GM23338 (cell line): ENCODE data around the gene DSCAML1. TPM values are rescaled to one million over a fixed set of nuclear protein-coding genes. Genes with fewer than 3 reads are reported as not detected.

Source experiments
- ATAC-seq: fragments of 200-7000 bp; cut with Tn5 transposase; 3 replicates; pipeline ENCODE4 v1.9.1; 2020
- DNase-seq: peaks from one replicate; pipeline ENCODE4 v3.0.0-alpha.2; 2015; ENCODE audit warnings: low spot score
- H2AFZ ChIP-seq: fragments of 200-600 bp; sonication (generic); 2 replicates; pipeline ENCODE4 v1.8.0; 2016; ENCODE audit warnings: antibody characterized with exemption, mild to moderate bottlenecking, moderate library complexity
- H3F3A ChIP-seq: fragments of 200-600 bp; sonication (generic); replicated peaks from 2 replicates; pipeline ENCODE4 v1.8.0; 2017; ENCODE audit warnings: antibody characterized with exemption, mixed run types, low read depth
- H3K27ac ChIP-seq: fragments of 200-600 bp; sonication (generic); 2 replicates; pipeline ENCODE4 v1.6.1; 2016; ENCODE audit warnings: low read depth
- H3K27me3 ChIP-seq: fragments of 200-600 bp; sonication (generic); 2 replicates; pipeline ENCODE4 v1.8.0; 2016; ENCODE audit warnings: mild to moderate bottlenecking, mixed run types, moderate library complexity; ENCODE audit not compliant: insufficient read depth
- H3K36me3 ChIP-seq: fragments of 200-600 bp; sonication (generic); 2 replicates; pipeline ENCODE4 v1.8.0; 2016; ENCODE audit warnings: mild to moderate bottlenecking; ENCODE audit not compliant: insufficient read depth
- H3K4me1 ChIP-seq: fragments of 200-600 bp; sonication (generic); 2 replicates; pipeline ENCODE4 v1.8.0; 2016; ENCODE audit warnings: mild to moderate bottlenecking, moderate library complexity; ENCODE audit not compliant: insufficient read depth
- H3K4me2 ChIP-seq: fragments of 200-600 bp; sonication (generic); 2 replicates; pipeline ENCODE4 v1.7.1; 2017; ENCODE audit warnings: mixed run types
- H3K4me3 ChIP-seq: fragments of 200-600 bp; sonication (generic); 2 replicates; pipeline ENCODE4 v1.6.1; 2016; ENCODE audit warnings: mixed run types
- H3K79me2 ChIP-seq: fragments of 200-600 bp; sonication (generic); replicated peaks from 2 replicates; pipeline ENCODE4 v1.8.0; 2017; ENCODE audit warnings: mild to moderate bottlenecking; ENCODE audit not compliant: insufficient read depth
- H3K9me2 ChIP-seq: fragments of 200-600 bp; sonication (generic); 2 replicates; pipeline ENCODE4 v1.8.0; 2017; ENCODE audit not compliant: insufficient read depth
- H4K20me1 ChIP-seq: fragments of 200-600 bp; sonication (generic); replicated peaks from 2 replicates; pipeline ENCODE4 v1.8.0; 2017; ENCODE audit warnings: mild to moderate bottlenecking; ENCODE audit not compliant: insufficient read depth
- H3K27ac Mint-ChIP-seq: 2 replicates; pipeline ENCODE4 v1.8.0; 2020; ENCODE audit warnings: inconsistent platforms, mild to moderate bottlenecking, moderate library complexity, mixed read lengths
- H3K27me3 Mint-ChIP-seq: 3 replicates; pipeline ENCODE4 v1.8.0; 2022; ENCODE audit warnings: low read depth, mild to moderate bottlenecking, moderate library complexity, mixed read lengths, inconsistent platforms; ENCODE audit not compliant: insufficient read depth, poor library complexity
- H3K36me3 Mint-ChIP-seq: 3 replicates; pipeline ENCODE4 v1.8.0; 2021; ENCODE audit warnings: low read depth, mild to moderate bottlenecking, inconsistent platforms, moderate library complexity, mixed read lengths
- H3K4me1 Mint-ChIP-seq: 3 replicates; pipeline ENCODE4 v1.8.0; 2020; ENCODE audit warnings: mild to moderate bottlenecking, inconsistent platforms, mixed read lengths
- H3K4me3 Mint-ChIP-seq: 3 replicates; pipeline ENCODE4 v1.8.0; 2021; ENCODE audit warnings: moderate library complexity, mild to moderate bottlenecking, inconsistent platforms, mixed read lengths
- H3K9me3 Mint-ChIP-seq: 3 replicates; pipeline ENCODE4 v1.8.0; 2020; ENCODE audit warnings: moderate library complexity, mild to moderate bottlenecking, inconsistent platforms, mixed read lengths
- CREB1 ChIP-seq: fragments of 250-450 bp; sonication (Bioruptor Pico); IDR thresholded peaks from 2 replicates; pipeline ENCODE4 v1.5.0; 2020; ENCODE audit warnings: low read depth, mild to moderate bottlenecking, moderate library complexity
- CTCF ChIP-seq, 2 experiments: fragments of 200-600 bp in 1 of 2; sonication (generic) in 1 of 2; conservative IDR thresholded peaks; 2 replicates each; pipeline versions ENCODE4 v1.5.1 to v1.6.1; 2016 to 2017; ENCODE audit warnings: antibody characterized with exemption in 2 of 2, low read depth in 2 of 2, mild to moderate bottlenecking in 2 of 2, moderate library complexity in 1 of 2
- ETS1 ChIP-seq: IDR thresholded peaks from 2 replicates; pipeline ENCODE4 v1.6.1; 2016; ENCODE audit warnings: antibody characterized with exemption
- EZH2 ChIP-seq: fragments of 200-600 bp; sonication (generic); IDR thresholded peaks from one replicate; pipeline ENCODE4 v1.8.0; 2017; ENCODE audit warnings: antibody characterized with exemption, mild to moderate bottlenecking, low read depth; ENCODE audit not compliant: unreplicated experiment
- EZH2phosphoT487 ChIP-seq: fragments of 200-600 bp; sonication (generic); IDR thresholded peaks from one replicate; pipeline ENCODE4 v1.8.1; 2018; ENCODE audit warnings: antibody characterized with exemption; ENCODE audit not compliant: unreplicated experiment
- JUNB ChIP-seq: IDR thresholded peaks from one replicate; pipeline ENCODE4 v1.6.1; 2016; ENCODE audit warnings: antibody characterized with exemption; ENCODE audit not compliant: unreplicated experiment
- NANOG ChIP-seq: IDR thresholded peaks from 2 replicates; pipeline ENCODE4 v1.6.1; 2016; ENCODE audit warnings: antibody characterized with exemption, borderline replicate concordance
- POLR2AphosphoS5 ChIP-seq: IDR thresholded peaks from 2 replicates; pipeline ENCODE4 v1.6.1; 2016; ENCODE audit warnings: antibody characterized with exemption, low read depth
- REST ChIP-seq: IDR thresholded peaks from one replicate; pipeline ENCODE4 v1.6.1; 2018; ENCODE audit warnings: antibody characterized with exemption; ENCODE audit not compliant: unreplicated experiment
- STAT1 ChIP-seq: IDR thresholded peaks from one replicate; pipeline ENCODE4 v1.6.1; 2016; ENCODE audit warnings: antibody characterized with exemption; ENCODE audit not compliant: unreplicated experiment
- ZNF114 ChIP-seq: fragments of 250-450 bp; sonication (Bioruptor Pico); IDR thresholded peaks from 2 replicates; pipeline ENCODE4 v1.5.0; 2020; ENCODE audit warnings: mild to moderate bottlenecking, moderate library complexity
- ZNF331 ChIP-seq: fragments of 250-450 bp; sonication (Bioruptor Pico); IDR thresholded peaks from 2 replicates; pipeline ENCODE4 v1.5.0; 2020; ENCODE audit warnings: low read depth, mild to moderate bottlenecking, moderate library complexity
- ZNF462 ChIP-seq: fragments of 250-450 bp; sonication (Bioruptor Pico); IDR thresholded peaks from 2 replicates; pipeline ENCODE4 v1.5.0; 2020; ENCODE audit warnings: mild to moderate bottlenecking, moderate library complexity
- polyA plus RNA-seq: library from polyadenylated mRNA; unstranded; fragments of >200 nt; fragmentation: Nextera tagmentation; extraction: Ambion mirVana; gene quantifications from 2 replicates; pipeline ENCODE4 v1.2.1, GENCODE V29; 2016
- total RNA-seq: library from RNA; depleted of rRNA; stranded (reverse); fragments of >200 nt; shearing (Covaris generic); gene quantifications from 2 replicates; pipeline ENCODE4 v1.2.3, GENCODE V29; 2014

Gene DSCAML1
- total and polyA plus RNA-seq, 2 experiments from 2014 or later: 0.17 TPM; not detected in 1

- no peak overlapping the region for H2AFZ ChIP-seq
- no peak overlapping the region for H3K4me2 ChIP-seq
- peak; percentile 38 for DNase-seq
- H3K9me2 ChIP-seq: no peaks in the 10 kb centered on the region
- H3K36me3 ChIP-seq: no peaks in the 10 kb centered on the region
- no peaks in the 10 kb centered on the region for H3F3A ChIP-seq
- no peak overlapping the region for H3K27ac ChIP-seq
- TF ChIP-seq CREB1 (CRISPR knock-in tag) (no peak), ZNF462 (no peak), STAT1 (no peak), POLR2AphosphoS5 (no peak), ETS1 (no peak), EZH2phosphoT487 (no peak), REST (no peak), NANOG (no peak), EZH2 (no peak), CTCF (conservative IDR thresholded peaks at IDR 0.05; ENCODE audit: low read depth in 2 of 2) (no peak), JUNB (no peak), ZNF114 (CRISPR knock-in tag) (no peak), ZNF331 (CRISPR knock-in tag) (no peak)
- peak; percentile 78 for ATAC-seq
- no peaks in the 10 kb centered on the region for H4K20me1 ChIP-seq
- no peak overlapping the region for H3K27ac Mint-ChIP-seq
- no peak overlapping the region for H3K4me3 Mint-ChIP-seq
- H3K9me3 Mint-ChIP-seq: no peaks in the 10 kb centered on the region; the same call in 2 of the 3 replicates
- peaks cover 20% of the 10 kb centered on the region for H3K27me3 Mint-ChIP-seq
- H3K79me2 ChIP-seq: no peaks in the 10 kb centered on the region
- no peak overlapping the region for H3K4me3 ChIP-seq
- no peaks in the 10 kb centered on the region for H3K27me3 ChIP-seq
- peaks cover 33% of the 10 kb centered on the region for H3K4me1 Mint-ChIP-seq
- peaks cover 8% of the 10 kb centered on the region; the same call in 1 of the 2 replicates for H3K4me1 ChIP-seq
- H3K36me3 Mint-ChIP-seq: no peaks in the 10 kb centered on the region
Measured at GRCh38 chr11:117473481-117474091, 323.4 kb downstream of the DSCAML1 start.
